ENCODE results near the gene MGST1.

The MGST1 gene

DNA sequence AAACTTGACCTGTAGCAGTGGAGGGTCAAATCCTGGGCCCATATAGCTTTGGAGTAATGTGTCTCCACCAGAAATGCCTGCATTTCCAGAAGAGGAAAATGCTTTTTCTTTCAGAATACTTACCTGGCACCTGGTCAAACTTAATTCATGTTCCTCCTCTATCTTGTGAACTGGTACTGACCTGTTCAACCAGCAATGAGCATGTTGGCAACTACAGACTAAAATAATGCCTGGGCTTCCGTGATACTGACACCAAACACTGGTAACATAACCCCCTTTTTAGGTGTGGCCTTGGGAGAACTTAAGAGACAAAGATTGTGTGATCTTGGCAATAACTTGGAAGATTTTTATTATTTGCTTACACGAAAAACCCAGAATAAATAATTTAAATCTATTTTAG is 23.8 kb upstream of the MGST1 start:
- H3K18ac ChIP-seq (ENCODE audit: low read depth in 1 of 2, low read length in 2 of 2) = no peak overlapping the region
- H3K14ac ChIP-seq (ENCODE audit: low read length in 2 of 2) = no peak overlapping the region
- H3K9ac ChIP-seq (ENCODE audit: low read length) = no peak overlapping the region
- H2AK5ac ChIP-seq (ENCODE audit: low read length, severe bottlenecking) = no peak overlapping the region
- WGBS = no CpG with 5 or more reads among the region's 2 CpGs
- H2BK12ac ChIP-seq (ENCODE audit: low read length in 2 of 2) = no peak overlapping the region
- H2BK5ac ChIP-seq (ENCODE audit: low read depth, low read length, poor library complexity, severe bottlenecking) = no peak overlapping the region
- no peak overlapping the region for H4K91ac ChIP-seq (ENCODE audit: low read length)
- H3K4ac ChIP-seq (ENCODE audit: low read depth in 1 of 2, low read length in 2 of 2) = no peak overlapping the region
- no peak overlapping the region for H2BK15ac ChIP-seq (ENCODE audit: low read depth, poor library complexity, severe bottlenecking)
- H2BK120ac ChIP-seq (ENCODE audit: low read depth, low read length) = no peak overlapping the region
- H3K4me3 ChIP-seq (ENCODE audit: insufficient read depth in 1 of 2, low read depth in 1 of 2, low read length in 2 of 2) = no peak overlapping the region
- H3K79me1 ChIP-seq (replicated peaks; ENCODE audit: low read length, poor library complexity, severe bottlenecking) = no peaks in the 10 kb centered on the region
- H3K36me3 ChIP-seq (ENCODE audit: control insufficient read depth in 1 of 2, insufficient read depth in 2 of 2, low read depth in 1 of 2, low read length in 2 of 2) = no peaks in the 10 kb centered on the region
- DNase-seq = no peak
- no peaks in the 10 kb centered on the region for H3K4me1 ChIP-seq (ENCODE audit: control insufficient read depth, insufficient read depth, low read depth, low read length)
- H3K9me3 ChIP-seq (ENCODE audit: control insufficient read depth, low read length) = peaks cover 10% of the 10 kb centered on the region
- no peak overlapping the region for H2AFZ ChIP-seq (ENCODE audit: low read depth, low read length)
- no peak overlapping the region for H3K4me2 ChIP-seq (ENCODE audit: low read length, poor library complexity, severe bottlenecking)
- no peak overlapping the region for H3K27ac ChIP-seq (ENCODE audit: low read length, poor library complexity, severe bottlenecking)
- no peak overlapping the region for H3K23ac ChIP-seq (ENCODE audit: low read length in 2 of 2)
- H3K27me3 ChIP-seq (ENCODE audit: control insufficient read depth in 1 of 2, insufficient read depth in 1 of 2, low read length in 2 of 2) = no peaks in the 10 kb centered on the region
- no peak overlapping the region for H4K8ac ChIP-seq (ENCODE audit: low read length)

DNA sequence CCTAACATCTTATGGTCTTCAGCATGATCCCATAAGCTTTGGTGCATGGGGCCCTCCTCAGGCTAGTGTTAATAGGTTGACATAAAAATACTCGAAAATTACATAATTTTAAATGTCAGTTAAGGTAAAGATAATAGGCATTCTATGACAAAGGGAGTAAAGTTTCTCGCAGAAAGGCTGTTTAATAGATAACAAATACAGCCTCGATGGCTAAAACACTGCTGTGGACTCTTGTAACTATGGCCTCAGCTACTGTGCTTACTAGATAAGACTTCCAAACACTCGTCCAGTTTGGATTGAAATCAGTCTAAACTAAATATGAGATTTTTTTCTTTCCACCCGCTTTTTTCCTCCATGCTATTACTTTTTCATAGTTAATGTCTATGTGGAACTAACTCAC is 23.2 kb upstream of the MGST1 start:
- Histone ChIP-seq H3K27me3 (ENCODE audit: control insufficient read depth in 1 of 2, insufficient read depth in 1 of 2, low read length in 2 of 2) (no peaks in the 10 kb centered on the region), H3K23ac (ENCODE audit: low read length in 2 of 2) (no peak overlapping the region), H2AK5ac (ENCODE audit: low read length, severe bottlenecking) (no peak overlapping the region), H2BK5ac (ENCODE audit: low read depth, low read length, poor library complexity, severe bottlenecking) (no peak overlapping the region), H3K4ac (ENCODE audit: low read depth in 1 of 2, low read length in 2 of 2) (no peak overlapping the region), H4K91ac (ENCODE audit: low read length) (no peak overlapping the region), H3K4me2 (ENCODE audit: low read length, poor library complexity, severe bottlenecking) (no peak overlapping the region), H3K14ac (ENCODE audit: low read length in 2 of 2) (no peak overlapping the region), H3K9ac (ENCODE audit: low read length) (no peak overlapping the region), H2AFZ (ENCODE audit: low read depth, low read length) (no peak overlapping the region), H3K4me3 (ENCODE audit: insufficient read depth in 1 of 2, low read depth in 1 of 2, low read length in 2 of 2) (no peak overlapping the region), H2BK12ac (ENCODE audit: low read length in 2 of 2) (no peak overlapping the region), H2BK15ac (ENCODE audit: low read depth, poor library complexity, severe bottlenecking) (no peak overlapping the region), H4K8ac (ENCODE audit: low read length) (no peak overlapping the region), H3K18ac (ENCODE audit: low read depth in 1 of 2, low read length in 2 of 2) (no peak overlapping the region), H3K36me3 (ENCODE audit: control insufficient read depth in 1 of 2, insufficient read depth in 2 of 2, low read depth in 1 of 2, low read length in 2 of 2) (no peaks in the 10 kb centered on the region), H3K9me3 (ENCODE audit: control insufficient read depth, low read length) (peaks cover 10% of the 10 kb centered on the region), H3K27ac (ENCODE audit: low read length, poor library complexity, severe bottlenecking) (no peak overlapping the region), H3K4me1 (ENCODE audit: control insufficient read depth, insufficient read depth, low read depth, low read length) (no peaks in the 10 kb centered on the region), H2BK120ac (ENCODE audit: low read depth, low read length) (no peak overlapping the region), H3K79me1 (replicated peaks; ENCODE audit: low read length, poor library complexity, severe bottlenecking) (no peaks in the 10 kb centered on the region)
- DNase-seq = no peak
- 97% methylated on average over 4 of the region's 5 CpGs for WGBS

DNA sequence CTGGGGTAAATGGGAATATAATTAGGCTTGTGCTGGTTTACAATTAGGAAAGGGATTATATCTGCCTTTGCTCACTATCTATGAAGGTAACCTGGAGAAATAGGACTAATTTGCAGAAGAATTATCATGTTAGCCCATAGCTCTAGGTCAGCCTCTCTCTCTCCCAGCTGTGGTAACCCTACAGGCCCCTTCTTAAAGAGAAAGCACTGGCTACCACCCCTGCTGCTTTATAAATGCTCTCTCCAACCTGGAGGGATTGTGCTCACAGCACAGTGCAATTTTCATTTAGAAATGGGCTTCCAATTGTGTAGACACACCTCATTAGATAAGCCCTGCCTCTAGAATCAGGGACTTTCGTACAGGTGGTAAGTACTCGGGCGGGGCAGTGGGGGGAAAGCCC is 22.7 kb upstream of the MGST1 start:
- H3K9me3 ChIP-seq (ENCODE audit: control insufficient read depth, low read length) = peaks cover 10% of the 10 kb centered on the region
- H2BK120ac ChIP-seq (ENCODE audit: low read depth, low read length) = no peak overlapping the region
- no peak overlapping the region for H2BK5ac ChIP-seq (ENCODE audit: low read depth, low read length, poor library complexity, severe bottlenecking)
- no peak overlapping the region for H2AFZ ChIP-seq (ENCODE audit: low read depth, low read length)
- no peak overlapping the region for H3K4ac ChIP-seq (ENCODE audit: low read depth in 1 of 2, low read length in 2 of 2)
- H3K14ac ChIP-seq (ENCODE audit: low read length in 2 of 2) = no peak overlapping the region
- no peak overlapping the region for H3K4me3 ChIP-seq (ENCODE audit: insufficient read depth in 1 of 2, low read depth in 1 of 2, low read length in 2 of 2)
- H4K8ac ChIP-seq (ENCODE audit: low read length) = no peak overlapping the region
- no peak overlapping the region for H3K9ac ChIP-seq (ENCODE audit: low read length)
- H3K36me3 ChIP-seq (ENCODE audit: control insufficient read depth in 1 of 2, insufficient read depth in 2 of 2, low read depth in 1 of 2, low read length in 2 of 2) = no peaks in the 10 kb centered on the region
- no peak overlapping the region for H3K18ac ChIP-seq (ENCODE audit: low read depth in 1 of 2, low read length in 2 of 2)
- no peak overlapping the region for H2AK5ac ChIP-seq (ENCODE audit: low read length, severe bottlenecking)
- no peak overlapping the region for H3K27ac ChIP-seq (ENCODE audit: low read length, poor library complexity, severe bottlenecking)
- no peaks in the 10 kb centered on the region for H3K4me1 ChIP-seq (ENCODE audit: control insufficient read depth, insufficient read depth, low read depth, low read length)
- no peak overlapping the region for H2BK15ac ChIP-seq (ENCODE audit: low read depth, poor library complexity, severe bottlenecking)
- H3K23ac ChIP-seq (ENCODE audit: low read length in 2 of 2) = no peak overlapping the region
- H2BK12ac ChIP-seq (ENCODE audit: low read length in 2 of 2) = no peak overlapping the region
- no peak overlapping the region for H4K91ac ChIP-seq (ENCODE audit: low read length)
- H3K27me3 ChIP-seq (ENCODE audit: control insufficient read depth in 1 of 2, insufficient read depth in 1 of 2, low read length in 2 of 2) = no peaks in the 10 kb centered on the region
- no peaks in the 10 kb centered on the region for H3K79me1 ChIP-seq (replicated peaks; ENCODE audit: low read length, poor library complexity, severe bottlenecking)
- H3K4me2 ChIP-seq (ENCODE audit: low read length, poor library complexity, severe bottlenecking) = no peak overlapping the region
- WGBS = no CpG with 5 or more reads among the region's 3 CpGs
- no peak for DNase-seq

DNA sequence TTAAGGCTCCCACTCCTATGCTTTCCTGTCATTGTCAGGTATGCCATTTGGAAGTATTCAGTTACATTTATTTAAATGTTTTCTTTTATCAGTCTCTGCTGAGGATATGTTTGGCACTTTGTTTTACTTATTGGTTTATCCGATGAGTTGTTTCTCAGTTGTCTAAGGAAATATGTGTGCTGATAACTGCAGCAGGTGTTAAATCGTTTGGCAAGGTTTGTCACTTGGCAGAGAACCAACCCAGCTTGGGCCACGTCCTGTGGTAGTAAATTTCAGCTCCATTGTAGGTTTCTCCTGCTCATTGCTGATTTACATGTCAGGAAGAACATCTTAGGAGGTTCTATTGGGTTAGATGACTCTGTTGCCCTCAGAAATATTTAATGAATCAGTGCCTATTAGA is 22.0 kb upstream of the MGST1 start:
- no peak overlapping the region for H3K27ac ChIP-seq (ENCODE audit: low read length, poor library complexity, severe bottlenecking)
- H3K23ac ChIP-seq (ENCODE audit: low read length in 2 of 2) = no peak overlapping the region
- no peaks in the 10 kb centered on the region for H3K4me1 ChIP-seq (ENCODE audit: control insufficient read depth, insufficient read depth, low read depth, low read length)
- WGBS = 70% methylated on average over 3 of the region's 3 CpGs
- no peak overlapping the region for H2BK120ac ChIP-seq (ENCODE audit: low read depth, low read length)
- H3K4ac ChIP-seq (ENCODE audit: low read depth in 1 of 2, low read length in 2 of 2) = no peak overlapping the region
- H3K9ac ChIP-seq (ENCODE audit: low read length) = no peak overlapping the region
- no peak overlapping the region for H4K8ac ChIP-seq (ENCODE audit: low read length)
- no peak overlapping the region for H3K4me2 ChIP-seq (ENCODE audit: low read length, poor library complexity, severe bottlenecking)
- H3K4me3 ChIP-seq (ENCODE audit: insufficient read depth in 1 of 2, low read depth in 1 of 2, low read length in 2 of 2) = no peak overlapping the region
- H3K18ac ChIP-seq (ENCODE audit: low read depth in 1 of 2, low read length in 2 of 2) = no peak overlapping the region
- H3K27me3 ChIP-seq (ENCODE audit: control insufficient read depth in 1 of 2, insufficient read depth in 1 of 2, low read length in 2 of 2) = no peaks in the 10 kb centered on the region
- DNase-seq = no peak
- no peak overlapping the region for H3K14ac ChIP-seq (ENCODE audit: low read length in 2 of 2)
- H2AK5ac ChIP-seq (ENCODE audit: low read length, severe bottlenecking) = no peak overlapping the region
- no peak overlapping the region for H2BK15ac ChIP-seq (ENCODE audit: low read depth, poor library complexity, severe bottlenecking)
- no peak overlapping the region for H2BK12ac ChIP-seq (ENCODE audit: low read length in 2 of 2)
- no peak overlapping the region for H4K91ac ChIP-seq (ENCODE audit: low read length)
- no peak overlapping the region for H2AFZ ChIP-seq (ENCODE audit: low read depth, low read length)
- H3K79me1 ChIP-seq (replicated peaks; ENCODE audit: low read length, poor library complexity, severe bottlenecking) = no peaks in the 10 kb centered on the region
- no peaks in the 10 kb centered on the region for H3K36me3 ChIP-seq (ENCODE audit: control insufficient read depth in 1 of 2, insufficient read depth in 2 of 2, low read depth in 1 of 2, low read length in 2 of 2)
- H2BK5ac ChIP-seq (ENCODE audit: low read depth, low read length, poor library complexity, severe bottlenecking) = no peak overlapping the region
- peaks cover 10% of the 10 kb centered on the region for H3K9me3 ChIP-seq (ENCODE audit: control insufficient read depth, low read length)

Measured in mesenchymal stem cell (in vitro differentiated cells and primary cell).